GM12891 (cell line): ENCODE measurements around the gene ANKRD44. TPM values are rescaled to one million over a fixed set of nuclear protein-coding genes. Genes with fewer than 3 reads are reported as not detected.

Experiments
- DNase-seq: peaks from one replicate; pipeline ENCODE4 v3.0.0; 2011; ENCODE audit warnings: low spot score; ENCODE audit not compliant: insufficient read length
- FAIRE-seq: peaks from 2 replicates; lab custom pipeline; 2011; peaks lifted over from hg19 to GRCh38; lab: Jason Lieb, UNC
- PAX5 ChIP-seq: IDR thresholded peaks from 2 replicates; pipeline ENCODE4 v1.6.1; 2011; ENCODE audit warnings: low read length, moderate library complexity, mild to moderate bottlenecking; ENCODE audit not compliant: insufficient read depth, severe bottlenecking
- POLR2A ChIP-seq: IDR thresholded peaks from 2 replicates; pipeline ENCODE4 v1.6.1; 2011; ENCODE audit warnings: low read depth, low read length, control low read depth
- POLR2AphosphoS5 ChIP-seq: IDR thresholded peaks from 2 replicates; pipeline ENCODE4 v1.6.1; 2011; ENCODE audit warnings: low read depth, low read length, control low read depth
- POU2F2 ChIP-seq: IDR thresholded peaks from 2 replicates; pipeline ENCODE4 v1.6.1; 2011; ENCODE audit warnings: low read depth, mild to moderate bottlenecking, control low read depth, low read length, moderate library complexity
- SPI1 ChIP-seq: IDR thresholded peaks from 2 replicates; pipeline ENCODE4 v1.6.1; 2011; ENCODE audit warnings: low read depth, low read length, control low read depth
- TAF1 ChIP-seq: IDR thresholded peaks from 2 replicates; pipeline ENCODE4 v1.6.1; 2011; ENCODE audit warnings: low read depth, low read length, control low read depth
- polyA plus RNA-seq: library from polyadenylated mRNA; unstranded; fragments of >200 nt; gene quantifications from one replicate; pipeline ENCODE4 v1.2.1, GENCODE V29; 2012; ENCODE audit warnings: low read depth, missing spikeins, inconsistent platforms; ENCODE audit not compliant: missing spikeins

Gene ANKRD44
- 13.8 TPM for polyA plus RNA-seq

- TF ChIP-seq TAF1 = no peak
- TF ChIP-seq POLR2AphosphoS5 = no peak
- TF ChIP-seq POU2F2 = no peak
- TF ChIP-seq PAX5 = no peak
- TF ChIP-seq POLR2A = no peak
- TF ChIP-seq SPI1 = no peak
- DNase-seq (peak; percentile 78), FAIRE-seq (peak; percentile 91)
These were observed at the start of gene ANKRD44 for GRCh38 chr2:197310271-197310985. TSS of gene ANKRD44 (minus strand) at chr2:197310780. CDS start at chr2:197310604, 176 bp downstream.

- FAIRE-seq = no peak
- TF ChIP-seq POLR2A (no peak), TAF1 (no peak), SPI1 (no peak), POLR2AphosphoS5 (no peak), POU2F2 (no peak), PAX5 (no peak)
- DNase-seq = no peak
These were observed 49.3 kb upstream of the ANKRD44 start for GRCh38 chr2:197359859-197360258.

GRCh38 chr2:197358931-197359330, 48.4 kb upstream of the ANKRD44 start:
- TF ChIP-seq SPI1 = no peak
- TF ChIP-seq POU2F2 = no peak
- no peak for TF ChIP-seq POLR2AphosphoS5
- TF ChIP-seq TAF1 = no peak
- FAIRE-seq = no peak
- no peak for DNase-seq

- no peak for DNase-seq
- no peak for FAIRE-seq
- TF ChIP-seq POLR2AphosphoS5 (no peak), PAX5 (no peak), POU2F2 (no peak), TAF1 (no peak), SPI1 (no peak), POLR2A (no peak)
These were observed 47.4 kb upstream of the ANKRD44 start for GRCh38 chr2:197357986-197358385.

- TF ChIP-seq SPI1 = no peak
- no peak for TF ChIP-seq PAX5
- no peak for TF ChIP-seq TAF1
- DNase-seq (no peak), FAIRE-seq (no peak)
These were observed 45.6 kb upstream of the ANKRD44 start for GRCh38 chr2:197356136-197356535.

- DNase-seq (no peak), FAIRE-seq (no peak)
- TF ChIP-seq POLR2AphosphoS5 (no peak), SPI1 (no peak), PAX5 (no peak), POU2F2 (no peak), TAF1 (no peak), POLR2A (no peak)
These were observed 43.6 kb upstream of the ANKRD44 start for GRCh38 chr2:197354169-197354558.

GRCh38 chr2:197353393-197354168, 43.0 kb upstream of the ANKRD44 start:
- TF ChIP-seq SPI1 (no peak), POU2F2 (no peak), POLR2A (no peak), TAF1 (no peak), POLR2AphosphoS5 (no peak), PAX5 (no peak)
- FAIRE-seq (no peak), DNase-seq (no peak)

- no peak for DNase-seq
- no peak for FAIRE-seq
- TF ChIP-seq TAF1 = no peak
- no peak for TF ChIP-seq POLR2A
- TF ChIP-seq SPI1 = no peak
- no peak for TF ChIP-seq PAX5
- TF ChIP-seq POU2F2 = no peak
- no peak for TF ChIP-seq POLR2AphosphoS5
These were observed 39.1 kb upstream of the ANKRD44 start for GRCh38 chr2:197349699-197350098.

- FAIRE-seq = no peak
- TF ChIP-seq POLR2A (no peak), POU2F2 (no peak), PAX5 (no peak), SPI1 (no peak), POLR2AphosphoS5 (no peak), TAF1 (no peak)
- no peak for DNase-seq
These were observed 38.3 kb upstream of the ANKRD44 start for GRCh38 chr2:197348721-197349360.
